ENCODE measurements around the gene FRY.

GRCh38 chr13:32281096-32281495 lies 249.5 kb downstream of the FRY start:
- TF ChIP-seq CTCF (conservative IDR thresholded peaks at IDR 0.05) (no peak), ZFX (IDR thresholded peaks at IDR 0.05) (no peak)

All from C4-2B (cell line).